K562 (cell line): ENCODE data around the gene MPPED2. TPM values are rescaled to one million over a fixed set of nuclear protein-coding genes. Genes with fewer than 3 reads are reported as not detected.

Experiments
- ATAC-seq: fragments of 200-7000 bp; cut with Tn5 transposase; 3 replicates; pipeline ENCODE4 v1.9.1; 2020; ENCODE audit warnings: moderate library complexity
- BruUV-seq: library from RNA; stranded (reverse); fragments of 400-500 nt; replicated peaks from 2 replicates; lab custom pipeline; 2021; lab: Mats Ljungman, UMichigan
- CTCF ChIA-PET: fragments of 300-600 bp; formaldehyde crosslinking; extraction: SDS; loops from one replicate; lab custom pipeline; 2021; ENCODE audit warnings: low intra/inter-chr PET ratio; lab: Yijun Ruan, JAX
- POLR2A ChIA-PET: fragments of 300-600, 350-650 bp; sonication (Branson Sonifier 250); formaldehyde crosslinking; extraction: SDS; loops from one replicate; lab custom pipeline; 2021; ENCODE audit warnings: antibody characterized with exemption, inconsistent platforms; lab: Yijun Ruan, JAX
- DNase-seq, 4 experiments: peaks; one replicate each; pipeline versions ENCODE4 v3.0.0 to v3.0.0-alpha.2; 2011 to 2018; ENCODE audit warnings: low spot score in 3 of 4, mixed read lengths in 3 of 4; ENCODE audit errors: extremely low read depth in 1 of 4
- FAIRE-seq: peaks from 2 replicates; lab custom pipeline; 2011; peaks lifted over from hg19 to GRCh38; lab: Jason Lieb, UNC
- H2AFZ ChIP-seq: 2 replicates; pipeline ENCODE4 v1.6.0; 2011; ENCODE audit warnings: low read depth, low read length, control low read depth, inconsistent platforms
- H3K27ac ChIP-seq: fragments of 200-600 bp; 3 replicates; pipeline ENCODE4 v1.8.0; 2011; ENCODE audit warnings: low read depth, mild to moderate bottlenecking, control low read depth, inconsistent platforms, low read length, moderate library complexity, mixed read lengths; ENCODE audit errors: extremely low read depth
- H3K27me3 ChIP-seq, 2 experiments: fragments of 300-600 bp in 1 of 2; 2 replicates in 1 of 2; 3 replicates in 1 of 2; pipeline versions ENCODE4 v1.6.0 to v1.8.0; 2011; ENCODE audit warnings: inconsistent platforms in 2 of 2, low read length in 2 of 2, mild to moderate bottlenecking in 1 of 2, mixed read lengths in 1 of 2, moderate library complexity in 1 of 2; ENCODE audit not compliant: control insufficient read depth in 2 of 2, insufficient read depth in 2 of 2
- H3K36me3 ChIP-seq: fragments of 300-600 bp; 3 replicates; pipeline ENCODE4 v1.8.0; 2011; ENCODE audit warnings: mild to moderate bottlenecking, low read length, inconsistent platforms; ENCODE audit not compliant: control insufficient read depth, insufficient read depth
- H3K4me1 ChIP-seq, 2 experiments: fragments of 200-600 bp in 1 of 2; replicated peaks in 1 of 2; 2 replicates in 1 of 2; 3 replicates in 1 of 2; pipeline versions ENCODE4 v1.5.1 to v1.8.0; 2011; ENCODE audit warnings: inconsistent platforms in 2 of 2, low read length in 2 of 2, mild to moderate bottlenecking in 1 of 2, mixed read lengths in 1 of 2, moderate library complexity in 1 of 2; ENCODE audit not compliant: control insufficient read depth in 2 of 2, insufficient read depth in 2 of 2
- H3K4me2 ChIP-seq: 2 replicates; pipeline ENCODE4 v1.6.1; 2011; ENCODE audit warnings: low read length, control low read depth, inconsistent platforms, mixed read lengths; ENCODE audit not compliant: insufficient read depth
- H3K4me3 ChIP-seq: fragments of 200-600 bp; sonication (generic), shearing (Covaris generic); 2 replicates; pipeline ENCODE4 v1.5.1; 2016; ENCODE audit warnings: control low read depth, inconsistent platforms
- H3K79me2 ChIP-seq: fragments of 200-600 bp; 3 replicates; pipeline ENCODE4 v1.8.0; 2011; ENCODE audit warnings: low read length, inconsistent platforms; ENCODE audit not compliant: control insufficient read depth, insufficient read depth
- H3K9ac ChIP-seq, 2 experiments: 2 replicates each; pipeline versions ENCODE4 v1.6.0 to v1.6.1; 2011; ENCODE audit warnings: low read depth in 2 of 2, low read length in 2 of 2, control low read depth in 1 of 2, inconsistent platforms in 1 of 2, mild to moderate bottlenecking in 1 of 2, mixed read lengths in 1 of 2; ENCODE audit not compliant: insufficient read depth in 1 of 2
- H3K9me1 ChIP-seq: one replicate; pipeline ENCODE4 v1.6.0; 2011; ENCODE audit warnings: inconsistent platforms, mild to moderate bottlenecking, low read length, moderate library complexity; ENCODE audit not compliant: control insufficient read depth, insufficient read depth
- H3K9me3 ChIP-seq: replicated peaks from 2 replicates; pipeline ENCODE4 v1.5.1; 2011; ENCODE audit warnings: low read depth, low read length, inconsistent platforms; ENCODE audit not compliant: control insufficient read depth, insufficient read depth
- H4K20me1 ChIP-seq: replicated peaks from 2 replicates; pipeline ENCODE4 v1.6.1; 2011; ENCODE audit warnings: low read length, inconsistent platforms, mixed read lengths; ENCODE audit not compliant: control insufficient read depth, insufficient read depth
- BACH1 ChIP-seq: fragments of 200-800 bp; sonication (Bioruptor generic); IDR thresholded peaks from 2 replicates; pipeline ENCODE4 v1.6.1; 2016; ENCODE audit warnings: missing genetic modification characterization, missing compliant biosample characterization
- CEBPZ ChIP-seq: fragments of 150-350 bp; IDR thresholded peaks from 2 replicates; pipeline ENCODE4 v1.6.1; 2014; ENCODE audit warnings: low read depth, mild to moderate bottlenecking, low read length, borderline replicate concordance
- CHCHD3 ChIP-seq: fragments of 250-450 bp; sonication (Bioruptor Pico); IDR thresholded peaks from 2 replicates; pipeline ENCODE4 v2.1.2; 2022; ENCODE audit warnings: mild to moderate bottlenecking
- ETS2 ChIP-seq: IDR thresholded peaks from 2 replicates; pipeline ENCODE4 v1.6.1; 2016; ENCODE audit warnings: borderline replicate concordance, missing genetic modification characterization, mild to moderate bottlenecking, moderate library complexity, missing compliant biosample characterization; ENCODE audit not compliant: poor library complexity, severe bottlenecking
- HNRNPLL ChIP-seq: fragments of 200-400 bp; formaldehyde crosslinking; IDR thresholded peaks from 2 replicates; pipeline ENCODE4 v1.6.1; 2017; ENCODE audit warnings: low read length, low read depth, mild to moderate bottlenecking; ENCODE audit not compliant: poor library complexity, severe bottlenecking
- KDM2B ChIP-seq: fragments of 250-450 bp; sonication (Bioruptor Pico); IDR thresholded peaks from 2 replicates; pipeline ENCODE4 v1.8.0; 2021; ENCODE audit warnings: mild to moderate bottlenecking, moderate library complexity
- PHB2 ChIP-seq: fragments of 450-650 bp; IDR thresholded peaks from 2 replicates; pipeline ENCODE4 v1.6.1; 2017; ENCODE audit warnings: low read depth
- RAD51 ChIP-seq: fragments of 450-650 bp; IDR thresholded peaks from 2 replicates; pipeline ENCODE4 v1.7.1; 2016; ENCODE audit warnings: low read depth, mild to moderate bottlenecking, borderline replicate concordance
- RHOXF2B ChIP-seq: fragments of 250-450 bp; sonication (Bioruptor Pico); conservative IDR thresholded peaks from 2 replicates; pipeline ENCODE4 v1.5.1; 2021
- TFAM ChIP-seq: fragments of 250-450 bp; sonication (Bioruptor Pico); conservative IDR thresholded peaks from 2 replicates; pipeline ENCODE4 v1.5.0; 2021; ENCODE audit warnings: mild to moderate bottlenecking, moderate library complexity
- THRB ChIP-seq: fragments of 450-650 bp; formaldehyde crosslinking; conservative IDR thresholded peaks from 2 replicates; pipeline ENCODE4 v1.4.0; 2022; ENCODE audit warnings: mild to moderate bottlenecking, missing genetic modification characterization
- YY1 ChIP-seq, 3 experiments: IDR thresholded peaks; 2 replicates each; pipeline ENCODE4 v1.6.1; 2011; ENCODE audit warnings: low read length in 2 of 3, mild to moderate bottlenecking in 2 of 3, moderate library complexity in 2 of 3, borderline replicate concordance in 1 of 3, control low read depth in 1 of 3, low read depth in 1 of 3; ENCODE audit not compliant: insufficient read depth in 3 of 3, insufficient replicate concordance in 2 of 3, control insufficient read depth in 1 of 3, insufficient read length in 1 of 3; ENCODE audit errors: extremely low read depth in 1 of 3
- ZBTB2 ChIP-seq: fragments of 450-650 bp; IDR thresholded peaks from 2 replicates; pipeline ENCODE4 v1.6.1; 2016; ENCODE audit warnings: antibody characterized with exemption
- ZNF165 ChIP-seq: fragments of 250-450 bp; sonication (Bioruptor Pico); IDR thresholded peaks from 2 replicates; pipeline ENCODE4 v1.4.0; 2020; ENCODE audit warnings: borderline replicate concordance
- ZNF354B ChIP-seq: fragments of 250-450 bp; sonication (Bioruptor Pico); IDR thresholded peaks from 2 replicates; pipeline ENCODE4 v1.4.0; 2020
- WGBS: fragments of 100-300 bp; shearing (Covaris generic); methylation state at CpG from one replicate; pipeline ENCODE4 v1.1.6; 2016; ENCODE audit warnings: low coverage, mixed read lengths; ENCODE audit not compliant: insufficient coverage; ENCODE audit errors: missing lambda C conversion rate; 5-methylcytosine and 5-hydroxymethylcytosine counted together
- in situ Hi-C: fragments of 300-500 bp; cut with MboI; formaldehyde crosslinking; loops from 4 replicates; pipeline ENCODE4 v1.15.0; 2018; ENCODE audit warnings: inconsistent platforms, mixed read lengths
- intact Hi-C: fragments of 100-400 bp; cut with micrococcal nuclease; formaldehyde crosslinking; loops from 2 replicates; pipeline ENCODE4 v1.14.2; 2022
- polyA plus RNA-seq, 8 experiments: library from polyadenylated mRNA; depleted of rRNA in 4 of 8; stranded (reverse) in 5 of 8; unstranded in 3 of 8; fragments of >200 nt; fragmentation: Nextera tagmentation in 2 of 8; fragmentation: Illumina TruSeq in 1 of 8; extraction: Ambion mirVana in 2 of 8; extraction: Trizol in 1 of 8; gene quantifications; 2 replicates each; pipeline versions ENCODE4 v1.2.1 to v1.2.3, GENCODE V29; 2011 to 2014; ENCODE audit warnings: inconsistent platforms in 1 of 8, missing spikeins in 1 of 8
- total RNA-seq, 7 experiments: library from RNA; depleted of rRNA in 6 of 7; stranded (reverse); fragments of >200 nt in 6 of 7; fragmentation: Illumina TruSeq in 2 of 7; extraction: Trizol in 2 of 7; gene quantifications; 2 replicates each; pipeline versions ENCODE4 v1.2.1 to v1.2.3, GENCODE V29; 2011 to 2021; ENCODE audit warnings: low replicate concordance in 1 of 7

The MPPED2 gene
- total and polyA plus RNA-seq, 9 of the 15 experiments (the other 6 are each of a cell fraction or from before 2014, with no cell fraction given), result not detected

- no peaks in the 10 kb centered on the region for H3K9me1 ChIP-seq
- intact Hi-C loops (no loop called here), in situ Hi-C loops (no loop called here)
- H3K4me2 ChIP-seq, result no peak overlapping the region
- no peak overlapping the region for H3K27ac ChIP-seq
- no peaks in the 10 kb centered on the region for H3K9me3 ChIP-seq
- no peak for ATAC-seq
- FAIRE-seq, result no peak
- WGBS, result 0% methylated on average over 1 of the region's 1 CpG
- no peaks in the 10 kb centered on the region for H3K79me2 ChIP-seq
- H3K9ac ChIP-seq, result no peak overlapping the region
- CTCF ChIA-PET, result no interaction called here
- no peaks in the 10 kb centered on the region for H3K4me1 ChIP-seq
- no peaks in the 10 kb centered on the region for H3K27me3 ChIP-seq
- no TSS peak for BruUV-seq
- no peaks in the 10 kb centered on the region for H4K20me1 ChIP-seq
- TF ChIP-seq YY1 (IDR thresholded peaks at IDR 0.05; ENCODE audit: borderline replicate concordance in 1 of 3, control insufficient read depth in 1 of 3, extremely low read depth in 1 of 3, insufficient read depth in 3 of 3, insufficient read length in 1 of 3, insufficient replicate concordance in 2 of 3, low read depth in 1 of 3, low read length in 2 of 3) (no peak), RAD51 (no peak), ZBTB2 (no peak), KDM2B (CRISPR knock-in tag) (no peak), BACH1 (tag) (no peak), HNRNPLL (no peak), TFAM (no peak), THRB (CRISPR knock-in tag) (no peak), ZNF165 (CRISPR knock-in tag) (no peak), PHB2 (no peak), RHOXF2B (no peak), CEBPZ (no peak), ZNF354B (CRISPR knock-in tag) (no peak), ETS2 (tag) (no peak), CHCHD3 (CRISPR knock-in tag) (no peak)
- no peak overlapping the region for H3K4me3 ChIP-seq
- H2AFZ ChIP-seq, result no peak overlapping the region
- H3K36me3 ChIP-seq, result no peaks in the 10 kb centered on the region
- POLR2A ChIA-PET, result no interaction called here
- DNase-seq, result no peak
These were observed 24.3 kb downstream of the MPPED2 start for GRCh38 chr11:30561691-30562415.
